K562 (cell line): ENCODE data around the gene HIPK1. TPM values are rescaled to one million over a fixed set of nuclear protein-coding genes. Genes with fewer than 3 reads are reported as not detected.

Experiments
- ATAC-seq: fragments of 200-7000 bp; cut with Tn5 transposase; 3 replicates; pipeline ENCODE4 v1.9.1; 2020; ENCODE audit warnings: moderate library complexity
- BruUV-seq: library from RNA; stranded (reverse); fragments of 400-500 nt; replicated peaks from 2 replicates; lab custom pipeline; 2021; lab: Mats Ljungman, UMichigan
- CTCF ChIA-PET: fragments of 300-600 bp; formaldehyde crosslinking; extraction: SDS; loops from one replicate; lab custom pipeline; 2021; ENCODE audit warnings: low intra/inter-chr PET ratio; lab: Yijun Ruan, JAX
- POLR2A ChIA-PET: fragments of 300-600, 350-650 bp; sonication (Branson Sonifier 250); formaldehyde crosslinking; extraction: SDS; loops from one replicate; lab custom pipeline; 2021; ENCODE audit warnings: antibody characterized with exemption, inconsistent platforms; lab: Yijun Ruan, JAX
- DNase-seq, 4 experiments: peaks; one replicate each; pipeline versions ENCODE4 v3.0.0 to v3.0.0-alpha.2; 2011 to 2018; ENCODE audit warnings: low spot score in 3 of 4, mixed read lengths in 3 of 4; ENCODE audit errors: extremely low read depth in 1 of 4
- FAIRE-seq: peaks from 2 replicates; lab custom pipeline; 2011; peaks lifted over from hg19 to GRCh38; lab: Jason Lieb, UNC
- H2AFZ ChIP-seq: 2 replicates; pipeline ENCODE4 v1.6.0; 2011; ENCODE audit warnings: low read depth, low read length, control low read depth, inconsistent platforms
- H3K27ac ChIP-seq: fragments of 200-600 bp; 3 replicates; pipeline ENCODE4 v1.8.0; 2011; ENCODE audit warnings: low read depth, mild to moderate bottlenecking, control low read depth, inconsistent platforms, low read length, moderate library complexity, mixed read lengths; ENCODE audit errors: extremely low read depth
- H3K27me3 ChIP-seq, 2 experiments: fragments of 300-600 bp in 1 of 2; 2 replicates in 1 of 2; 3 replicates in 1 of 2; pipeline versions ENCODE4 v1.6.0 to v1.8.0; 2011; ENCODE audit warnings: inconsistent platforms in 2 of 2, low read length in 2 of 2, mild to moderate bottlenecking in 1 of 2, mixed read lengths in 1 of 2, moderate library complexity in 1 of 2; ENCODE audit not compliant: control insufficient read depth in 2 of 2, insufficient read depth in 2 of 2
- H3K36me3 ChIP-seq: fragments of 300-600 bp; 3 replicates; pipeline ENCODE4 v1.8.0; 2011; ENCODE audit warnings: mild to moderate bottlenecking, low read length, inconsistent platforms; ENCODE audit not compliant: control insufficient read depth, insufficient read depth
- H3K4me1 ChIP-seq, 2 experiments: fragments of 200-600 bp in 1 of 2; replicated peaks in 1 of 2; 2 replicates in 1 of 2; 3 replicates in 1 of 2; pipeline versions ENCODE4 v1.5.1 to v1.8.0; 2011; ENCODE audit warnings: inconsistent platforms in 2 of 2, low read length in 2 of 2, mild to moderate bottlenecking in 1 of 2, mixed read lengths in 1 of 2, moderate library complexity in 1 of 2; ENCODE audit not compliant: control insufficient read depth in 2 of 2, insufficient read depth in 2 of 2
- H3K4me2 ChIP-seq: 2 replicates; pipeline ENCODE4 v1.6.1; 2011; ENCODE audit warnings: low read length, control low read depth, inconsistent platforms, mixed read lengths; ENCODE audit not compliant: insufficient read depth
- H3K4me3 ChIP-seq: fragments of 200-600 bp; sonication (generic), shearing (Covaris generic); 2 replicates; pipeline ENCODE4 v1.5.1; 2016; ENCODE audit warnings: control low read depth, inconsistent platforms
- H3K79me2 ChIP-seq: fragments of 200-600 bp; 3 replicates; pipeline ENCODE4 v1.8.0; 2011; ENCODE audit warnings: low read length, inconsistent platforms; ENCODE audit not compliant: control insufficient read depth, insufficient read depth
- H3K9ac ChIP-seq, 2 experiments: 2 replicates each; pipeline versions ENCODE4 v1.6.0 to v1.6.1; 2011; ENCODE audit warnings: low read depth in 2 of 2, low read length in 2 of 2, control low read depth in 1 of 2, inconsistent platforms in 1 of 2, mild to moderate bottlenecking in 1 of 2, mixed read lengths in 1 of 2; ENCODE audit not compliant: insufficient read depth in 1 of 2
- H3K9me1 ChIP-seq: one replicate; pipeline ENCODE4 v1.6.0; 2011; ENCODE audit warnings: inconsistent platforms, mild to moderate bottlenecking, low read length, moderate library complexity; ENCODE audit not compliant: control insufficient read depth, insufficient read depth
- H3K9me3 ChIP-seq: replicated peaks from 2 replicates; pipeline ENCODE4 v1.5.1; 2011; ENCODE audit warnings: low read depth, low read length, inconsistent platforms; ENCODE audit not compliant: control insufficient read depth, insufficient read depth
- H4K20me1 ChIP-seq: replicated peaks from 2 replicates; pipeline ENCODE4 v1.6.1; 2011; ENCODE audit warnings: low read length, inconsistent platforms, mixed read lengths; ENCODE audit not compliant: control insufficient read depth, insufficient read depth
- C11orf30 ChIP-seq: fragments of 450-650 bp; IDR thresholded peaks from 2 replicates; pipeline ENCODE4 v1.6.1; 2016; ENCODE audit warnings: low read depth, mild to moderate bottlenecking
- CBX1 ChIP-seq: sonication (generic); IDR thresholded peaks from 2 replicates; pipeline ENCODE4 v1.6.1; 2016; ENCODE audit warnings: antibody characterized with exemption, low read depth, mild to moderate bottlenecking
- CHCHD3 ChIP-seq: fragments of 250-450 bp; sonication (Bioruptor Pico); IDR thresholded peaks from 2 replicates; pipeline ENCODE4 v2.1.2; 2022; ENCODE audit warnings: mild to moderate bottlenecking
- HDAC6 ChIP-seq: IDR thresholded peaks from 2 replicates; pipeline ENCODE4 v1.6.1; 2012; ENCODE audit warnings: low read depth, mild to moderate bottlenecking, control low read depth, inconsistent platforms, low read length, moderate library complexity
- MECOM ChIP-seq: fragments of 250-450 bp; sonication (Bioruptor Pico); IDR thresholded peaks from 2 replicates; pipeline ENCODE4 v1.8.0; 2022; ENCODE audit warnings: inconsistent platforms
- POLR2H ChIP-seq: IDR thresholded peaks from 2 replicates; pipeline ENCODE4 v1.6.1; 2016; ENCODE audit warnings: missing genetic modification characterization, low read depth, mild to moderate bottlenecking, control low read depth, missing compliant biosample characterization, moderate library complexity
- RBM14 ChIP-seq: fragments of 200-400 bp; formaldehyde crosslinking; IDR thresholded peaks from 2 replicates; pipeline ENCODE4 v1.6.1; 2018; ENCODE audit warnings: low read depth, mild to moderate bottlenecking, low read length, moderate library complexity, borderline replicate concordance; ENCODE audit not compliant: insufficient read depth
- SREBF2 ChIP-seq: sonication (generic); formaldehyde crosslinking; IDR thresholded peaks from 2 replicates; pipeline ENCODE4 v1.4.0; 2020; ENCODE audit warnings: mild to moderate bottlenecking, missing genetic modification reagents
- XRCC3 ChIP-seq: fragments of 450-650 bp; IDR thresholded peaks from 2 replicates; pipeline ENCODE4 v1.6.1; 2017; ENCODE audit warnings: mild to moderate bottlenecking, moderate library complexity
- ZBTB8A ChIP-seq: fragments of 450-650 bp; IDR thresholded peaks from 2 replicates; pipeline ENCODE4 v1.6.1; 2018; ENCODE audit warnings: mild to moderate bottlenecking, moderate library complexity; ENCODE audit not compliant: partially characterized antibody
- ZFX ChIP-seq: sonication (generic); formaldehyde crosslinking; IDR thresholded peaks from 2 replicates; pipeline ENCODE4 v1.8.0; 2022; ENCODE audit warnings: mild to moderate bottlenecking, missing genetic modification reagents, moderate library complexity
- ZNF316 ChIP-seq: fragments of 450-650 bp; IDR thresholded peaks from 2 replicates; pipeline ENCODE4 v1.6.1; 2016
- ZNF583 ChIP-seq: fragments of 250-450 bp; sonication (Bioruptor Pico); IDR thresholded peaks from 2 replicates; pipeline ENCODE4 v1.4.0; 2020
- in situ Hi-C: fragments of 300-500 bp; cut with MboI; formaldehyde crosslinking; loops from 4 replicates; pipeline ENCODE4 v1.15.0; 2018; ENCODE audit warnings: inconsistent platforms, mixed read lengths
- intact Hi-C: fragments of 100-400 bp; cut with micrococcal nuclease; formaldehyde crosslinking; loops from 2 replicates; pipeline ENCODE4 v1.14.2; 2022
- polyA plus RNA-seq, 8 experiments: library from polyadenylated mRNA; depleted of rRNA in 4 of 8; stranded (reverse) in 5 of 8; unstranded in 3 of 8; fragments of >200 nt; fragmentation: Nextera tagmentation in 2 of 8; fragmentation: Illumina TruSeq in 1 of 8; extraction: Ambion mirVana in 2 of 8; extraction: Trizol in 1 of 8; gene quantifications; 2 replicates each; pipeline versions ENCODE4 v1.2.1 to v1.2.3, GENCODE V29; 2011 to 2014; ENCODE audit warnings: inconsistent platforms in 1 of 8, missing spikeins in 1 of 8
- total RNA-seq, 7 experiments: library from RNA; depleted of rRNA in 6 of 7; stranded (reverse); fragments of >200 nt in 6 of 7; fragmentation: Illumina TruSeq in 2 of 7; extraction: Trizol in 2 of 7; gene quantifications; 2 replicates each; pipeline versions ENCODE4 v1.2.1 to v1.2.3, GENCODE V29; 2011 to 2021; ENCODE audit warnings: low replicate concordance in 1 of 7
- TF ChIP-seq, protein P1 (sequence below): fragments of 250-450 bp; sonication (Bioruptor Pico); IDR thresholded peaks from 2 replicates; pipeline ENCODE4 v1.8.0; 2021; ENCODE audit warnings: mild to moderate bottlenecking, moderate library complexity
- TF ChIP-seq, protein P2 (sequence below): fragments of 450-650 bp; formaldehyde crosslinking; IDR thresholded peaks from 2 replicates; pipeline ENCODE4 v1.4.0; 2020; ENCODE audit warnings: mild to moderate bottlenecking, moderate library complexity

HIPK1 gene
- total and polyA plus RNA-seq, 9 of the 15 experiments (the other 6 are each of a cell fraction or from before 2014, with no cell fraction given): 10.0 to 57.9 (median 29.6) TPM

DNA sequence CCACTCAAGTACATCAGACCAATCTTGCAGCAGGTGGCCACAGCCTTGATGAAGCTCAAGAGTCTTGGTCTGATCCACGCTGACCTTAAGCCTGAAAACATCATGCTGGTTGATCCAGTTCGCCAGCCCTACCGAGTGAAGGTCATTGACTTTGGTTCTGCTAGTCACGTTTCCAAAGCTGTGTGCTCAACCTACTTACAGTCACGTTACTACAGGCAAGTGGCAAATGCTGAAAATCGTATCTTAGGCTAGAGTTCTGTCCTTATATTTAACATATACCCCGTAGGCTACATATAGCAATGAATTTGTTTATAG is 12.1 kb downstream of the HIPK1 start (continued):
- TF ChIP-seq CBX1 (no peak), ZBTB8A (no peak), XRCC3 (no peak), ZNF583 (CRISPR knock-in tag) (no peak), HDAC6 (no peak), ZFX (CRISPR knock-in tag) (no peak), CHCHD3 (no peak), RBM14 (no peak), MECOM (CRISPR knock-in tag) (no peak)
- TF ChIP-seq, protein P1, sequence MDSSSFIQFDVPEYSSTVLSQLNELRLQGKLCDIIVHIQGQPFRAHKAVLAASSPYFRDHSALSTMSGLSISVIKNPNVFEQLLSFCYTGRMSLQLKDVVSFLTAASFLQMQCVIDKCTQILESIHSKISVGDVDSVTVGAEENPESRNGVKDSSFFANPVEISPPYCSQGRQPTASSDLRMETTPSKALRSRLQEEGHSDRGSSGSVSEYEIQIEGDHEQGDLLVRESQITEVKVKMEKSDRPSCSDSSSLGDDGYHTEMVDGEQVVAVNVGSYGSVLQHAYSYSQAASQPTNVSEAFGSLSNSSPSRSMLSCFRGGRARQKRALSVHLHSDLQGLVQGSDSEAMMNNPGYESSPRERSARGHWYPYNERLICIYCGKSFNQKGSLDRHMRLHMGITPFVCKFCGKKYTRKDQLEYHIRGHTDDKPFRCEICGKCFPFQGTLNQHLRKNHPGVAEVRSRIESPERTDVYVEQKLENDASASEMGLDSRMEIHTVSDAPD (CRISPR knock-in tag): no peak

DNA sequence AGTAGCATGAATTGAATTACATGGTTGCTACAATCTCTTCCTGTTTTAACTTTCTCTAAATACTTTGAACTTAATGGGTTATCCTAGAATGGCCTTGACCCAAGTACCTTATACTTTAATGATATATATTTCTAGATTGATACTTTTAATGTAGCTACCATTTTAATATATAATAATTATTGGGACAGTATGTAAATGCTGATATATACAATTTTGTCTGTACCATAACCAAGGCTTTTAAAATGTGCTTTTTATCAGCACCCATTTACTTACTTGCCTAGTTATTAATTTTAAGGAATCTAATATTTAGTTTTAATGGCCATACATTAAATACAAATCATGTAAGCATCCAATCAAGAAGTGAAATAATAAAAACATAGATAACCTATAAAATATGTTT is 13.4 kb downstream of the HIPK1 start:
- in situ Hi-C loops: no loop called here
- H3K9me3 ChIP-seq: no peaks in the 10 kb centered on the region
- H3K79me2 ChIP-seq: peaks cover 92% of the 10 kb centered on the region
- H3K36me3 ChIP-seq: peaks cover 53% of the 10 kb centered on the region
- peaks cover 14% of the 10 kb centered on the region; the same call in 1 of the 2 replicates for H4K20me1 ChIP-seq
- intact Hi-C loops: no loop called here
- no peak overlapping the region for H3K4me3 ChIP-seq
- ChIA-PET POLR2A (interaction anchor here (7.3 kb wide), 1 partner anchor 13 kb away, joined by 61 read pairs; the partner anchor contains the start of gene HIPK1), CTCF (no interaction called here)
- FAIRE-seq (no peak), DNase-seq (no peak), ATAC-seq (no peak)
- no peak overlapping the region for H3K27ac ChIP-seq
- no peaks in the 10 kb centered on the region for H3K27me3 ChIP-seq
- H3K4me1 ChIP-seq: peaks cover 13 to 15% of the 10 kb centered on the region in 2 experiments; a peak in 4 of 5 replicates
- H3K4me2 ChIP-seq: no peak overlapping the region
- no peak overlapping the region for H3K9ac ChIP-seq
- BruUV-seq: no TSS peak
- TF ChIP-seq, protein P2, sequence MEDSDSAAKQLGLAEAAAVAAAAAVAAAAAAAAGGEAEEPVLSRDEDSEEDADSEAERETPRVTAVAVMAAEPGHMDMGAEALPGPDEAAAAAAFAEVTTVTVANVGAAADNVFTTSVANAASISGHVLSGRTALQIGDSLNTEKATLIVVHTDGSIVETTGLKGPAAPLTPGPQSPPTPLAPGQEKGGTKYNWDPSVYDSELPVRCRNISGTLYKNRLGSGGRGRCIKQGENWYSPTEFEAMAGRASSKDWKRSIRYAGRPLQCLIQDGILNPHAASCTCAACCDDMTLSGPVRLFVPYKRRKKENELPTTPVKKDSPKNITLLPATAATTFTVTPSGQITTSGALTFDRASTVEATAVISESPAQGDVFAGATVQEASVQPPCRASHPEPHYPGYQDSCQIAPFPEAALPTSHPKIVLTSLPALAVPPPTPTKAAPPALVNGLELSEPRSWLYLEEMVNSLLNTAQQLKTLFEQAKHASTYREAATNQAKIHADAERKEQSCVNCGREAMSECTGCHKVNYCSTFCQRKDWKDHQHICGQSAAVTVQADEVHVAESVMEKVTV: no peak
- TF ChIP-seq SREBF2 (CRISPR knock-in tag): no peak
- TF ChIP-seq ZNF316: peak; percentile 79
- TF ChIP-seq POLR2H (tag): no peak
- peak; percentile 61; the same call in 1 of the 2 replicates for TF ChIP-seq C11orf30
- H3K9me1 ChIP-seq: no peaks in the 10 kb centered on the region
- H2AFZ ChIP-seq: no peak overlapping the region
